Measurements from ENCODE around the gene NDST3. TPM values are rescaled to one million over a fixed set of nuclear protein-coding genes. Genes with fewer than 3 reads are reported as not detected.

NDST3 gene
- total and polyA plus RNA-seq, 4 donors: 0.36 to 2.8 (median 1.4) TPM

GRCh38 chr4:118215826-118216225 lies 181.5 kb downstream of the NDST3 start:
- 98% methylated on average over 2 of the region's 2 CpGs for WGBS
- no peak for TF ChIP-seq FOXA2 (IDR thresholded peaks at IDR 0.05)
- no peak for TF ChIP-seq EGR1 (IDR thresholded peaks at IDR 0.05; ENCODE audit: low read depth in 2 of 2)
- TF ChIP-seq HNF4A (conservative IDR thresholded peaks at IDR 0.05): no peak
- TF ChIP-seq SP1 (IDR thresholded peaks at IDR 0.05): no peak
- Histone ChIP-seq H3K9me3 (ENCODE audit: control insufficient read depth in 4 of 4, low read length in 3 of 4) (no peaks in the 10 kb centered on the region), H3K4me3 (ENCODE audit: low read depth in 1 of 3, low read length in 3 of 3) (no peak overlapping the region), H3K27ac (ENCODE audit: low read depth in 1 of 2, low read length in 2 of 2) (no peak overlapping the region), H3K27me3 (ENCODE audit: control insufficient read depth in 4 of 4, insufficient read depth in 4 of 4, low read length in 3 of 4) (no peaks in the 10 kb centered on the region), H3K9ac (ENCODE audit: low read depth in 1 of 2, low read length in 2 of 2) (no peak overlapping the region), H3K36me3 (ENCODE audit: control insufficient read depth in 4 of 4, insufficient read depth in 3 of 4, low read depth in 1 of 4, low read length in 3 of 4) (no peaks in the 10 kb centered on the region), H3K4me1 (ENCODE audit: control insufficient read depth in 4 of 4, insufficient read depth in 4 of 4, low read length in 3 of 4) (no peaks in the 10 kb centered on the region)
- no peak for DNase-seq (ENCODE audit: low spot score)

- no peak overlapping the region for H3K4me3 ChIP-seq (ENCODE audit: low read depth in 1 of 3, low read length in 3 of 3)
- peaks cover 0 to 2% (median 0%) of the 10 kb centered on the region in 4 donors for H3K4me1 ChIP-seq (ENCODE audit: control insufficient read depth in 4 of 4, insufficient read depth in 4 of 4, low read length in 3 of 4)
- H3K36me3 ChIP-seq (ENCODE audit: control insufficient read depth in 4 of 4, insufficient read depth in 3 of 4, low read depth in 1 of 4, low read length in 3 of 4): no peaks in the 10 kb centered on the region
- DNase-seq (ENCODE audit: low spot score): no peak
- no peak overlapping the region for H3K9ac ChIP-seq (ENCODE audit: low read depth in 1 of 2, low read length in 2 of 2)
- 77% methylated on average over 2 of the region's 2 CpGs for WGBS
- H3K27ac ChIP-seq (ENCODE audit: low read depth in 1 of 2, low read length in 2 of 2): no peak overlapping the region
- H3K9me3 ChIP-seq (ENCODE audit: control insufficient read depth in 4 of 4, low read length in 3 of 4): no peaks in the 10 kb centered on the region
- H3K27me3 ChIP-seq (ENCODE audit: control insufficient read depth in 4 of 4, insufficient read depth in 4 of 4, low read length in 3 of 4): no peaks in the 10 kb centered on the region
- TF ChIP-seq SP1 (IDR thresholded peaks at IDR 0.05) (no peak), RAD21 (IDR thresholded peaks at IDR 0.05) (no peak), REST (IDR thresholded peaks at IDR 0.05) (no peak)
Measured at GRCh38 chr4:118221227-118221800, 187.0 kb downstream of the NDST3 start.

GRCh38 chr4:118224243-118224829 lies 190.1 kb downstream of the NDST3 start:
- no peaks in the 10 kb centered on the region for H3K9me3 ChIP-seq (ENCODE audit: control insufficient read depth in 4 of 4, low read length in 3 of 4)
- H3K4me3 ChIP-seq (ENCODE audit: low read depth in 1 of 3, low read length in 3 of 3): no peak overlapping the region
- H3K4me1 ChIP-seq (ENCODE audit: control insufficient read depth in 4 of 4, insufficient read depth in 4 of 4, low read length in 3 of 4): peaks cover 0 to 2% (median 0%) of the 10 kb centered on the region in 4 donors
- H3K9ac ChIP-seq (ENCODE audit: low read depth in 1 of 2, low read length in 2 of 2): no peak overlapping the region
- 8% methylated on average over 3 of the region's 3 CpGs for WGBS
- H3K27me3 ChIP-seq (ENCODE audit: control insufficient read depth in 4 of 4, insufficient read depth in 4 of 4, low read length in 3 of 4): no peaks in the 10 kb centered on the region
- no peak overlapping the region for H3K27ac ChIP-seq (ENCODE audit: low read depth in 1 of 2, low read length in 2 of 2)
- DNase-seq (ENCODE audit: low spot score): no peak
- no peaks in the 10 kb centered on the region for H3K36me3 ChIP-seq (ENCODE audit: control insufficient read depth in 4 of 4, insufficient read depth in 3 of 4, low read depth in 1 of 4, low read length in 3 of 4)
- TF ChIP-seq CTCF (IDR thresholded peaks at IDR 0.05; ENCODE audit: low read depth, low read length, missing input control): peak; percentile 52
- no peak for TF ChIP-seq REST (IDR thresholded peaks at IDR 0.05)
- TF ChIP-seq RXRA (IDR thresholded peaks at IDR 0.05): no peak
- peak; percentile 85 to 89 for TF ChIP-seq RAD21 (IDR thresholded peaks at IDR 0.05)

All from liver (tissue), 9 donors.